ENCODE results near the gene CMSS1. TPM values are rescaled to one million over a fixed set of nuclear protein-coding genes. Genes with fewer than 3 reads are reported as not detected.

CMSS1 gene
- total and polyA plus RNA-seq, 2 of the 13 experiments (the other 11 are each of a cell fraction or from before 2014, with no cell fraction given), result 6.4 to 48.7 TPM

DNA sequence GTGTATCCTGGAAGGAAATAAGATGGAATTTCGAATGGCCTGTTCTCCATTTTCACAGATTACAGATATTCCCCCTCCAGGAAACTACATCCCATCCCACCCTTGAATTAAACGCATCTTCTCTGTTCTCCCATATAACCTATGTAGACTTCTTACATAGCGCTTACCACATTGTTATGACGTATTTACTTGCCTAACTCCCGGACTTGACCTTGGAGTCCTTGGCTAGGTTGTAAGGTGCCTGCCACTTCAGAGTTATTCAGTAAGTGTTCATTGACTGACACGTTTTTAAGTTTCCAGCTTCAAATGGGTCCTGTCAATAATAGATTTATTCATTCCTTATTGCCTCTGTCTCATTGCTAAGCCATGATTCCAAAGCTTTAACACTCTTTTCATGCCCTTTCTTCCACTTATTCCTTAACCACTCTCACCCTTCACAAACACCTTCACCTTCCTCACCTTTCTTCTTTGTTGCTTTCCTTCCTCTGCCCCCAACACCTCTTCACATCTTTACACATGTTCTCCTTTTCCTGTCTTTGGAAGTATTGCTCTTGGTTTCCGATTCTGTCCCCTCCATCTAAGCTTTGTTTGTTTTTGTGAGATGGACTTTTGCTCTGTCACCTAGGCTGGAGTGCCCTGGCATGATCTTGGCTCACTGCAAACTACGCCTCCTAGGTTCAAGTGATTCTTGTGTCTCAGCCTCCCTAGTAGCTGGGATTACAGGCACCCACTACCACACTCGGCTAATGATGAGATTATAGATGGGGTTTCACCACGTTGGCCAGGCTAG, 138.3 kb downstream of the CMSS1 start:
- Histone ChIP-seq H3K4me2 (ENCODE audit: low read depth, low read length) (peak overlapping the region; percentile 33), H3K9me3 (ENCODE audit: low read length) (no peaks in the 10 kb centered on the region), H3K36me3 (replicated peaks in 1 of 2; ENCODE audit: control insufficient read depth in 1 of 2, insufficient read depth in 2 of 2, low read length in 2 of 2) (no peaks in the 10 kb centered on the region), H3K9ac (ENCODE audit: insufficient read depth, low read depth, low read length) (peak overlapping the region; percentile 32), H3K79me2 (ENCODE audit: insufficient read depth, low read length) (no peaks in the 10 kb centered on the region), H3K4me3 (replicated peaks in 1 of 3; ENCODE audit: insufficient read depth in 1 of 3, low read depth in 2 of 3, low read length in 3 of 3) (no peak overlapping the region; a peak in 1 of 6 replicates), H2AFZ (ENCODE audit: low read length) (no peak overlapping the region), H3K4me1 (ENCODE audit: insufficient read depth, low read length) (peaks cover 70% of the 10 kb centered on the region), H3K27ac (ENCODE audit: extremely low read length, insufficient read depth, low read length) (peak overlapping the region; percentile 63), H3K27me3 (ENCODE audit: control insufficient read depth in 1 of 2, insufficient read depth in 2 of 2, low read length in 2 of 2) (no peaks in the 10 kb centered on the region), H4K20me1 (ENCODE audit: insufficient read depth, low read length) (no peaks in the 10 kb centered on the region)
- 89% methylated on average over 10 of the region's 10 CpGs for WGBS (ENCODE audit: low lambda C conversion rate)
- ATAC-seq, result no peak; the same call in 2 of the 3 replicates
- intact Hi-C loops (cut with micrococcal nuclease; ENCODE audit: unreplicated experiment), result no loop called here
- no TSS peak for BruUV-seq (replicated peaks)
- FAIRE-seq, result no peak
- in situ Hi-C loops (cut with HindIII; ENCODE audit: extremely low pct_ligation_motif_present, low pct_unique_long_range_greater_than_20kb), result no loop called here
- DNase-seq (ENCODE audit: low spot score), result no peak
- ChIA-PET CTCF (ENCODE audit: low intra/inter-chr PET ratio, low total read pairs) (no interaction called here), POLR2A (interaction anchor here (0.6 to 1.6 kb wide), 9 partner anchors 17 to 121 kb away, joined by 3 to 5 read pairs (median 3); no protein-coding TSS in a partner anchor)
- no peak for TF ChIP-seq ETV5 (CRISPR knock-in tag; IDR thresholded peaks at IDR 0.05; ENCODE audit: borderline replicate concordance)
- no peak for TF ChIP-seq ZNF678 (CRISPR knock-in tag; IDR thresholded peaks at IDR 0.05)
- 0 out of 2 replicates have a peak, but pooled peaks have one; percentile 32 for TF ChIP-seq ZNF460 (CRISPR knock-in tag; IDR thresholded peaks at IDR 0.05; ENCODE audit: borderline replicate concordance)
- TF ChIP-seq, protein P1, sequence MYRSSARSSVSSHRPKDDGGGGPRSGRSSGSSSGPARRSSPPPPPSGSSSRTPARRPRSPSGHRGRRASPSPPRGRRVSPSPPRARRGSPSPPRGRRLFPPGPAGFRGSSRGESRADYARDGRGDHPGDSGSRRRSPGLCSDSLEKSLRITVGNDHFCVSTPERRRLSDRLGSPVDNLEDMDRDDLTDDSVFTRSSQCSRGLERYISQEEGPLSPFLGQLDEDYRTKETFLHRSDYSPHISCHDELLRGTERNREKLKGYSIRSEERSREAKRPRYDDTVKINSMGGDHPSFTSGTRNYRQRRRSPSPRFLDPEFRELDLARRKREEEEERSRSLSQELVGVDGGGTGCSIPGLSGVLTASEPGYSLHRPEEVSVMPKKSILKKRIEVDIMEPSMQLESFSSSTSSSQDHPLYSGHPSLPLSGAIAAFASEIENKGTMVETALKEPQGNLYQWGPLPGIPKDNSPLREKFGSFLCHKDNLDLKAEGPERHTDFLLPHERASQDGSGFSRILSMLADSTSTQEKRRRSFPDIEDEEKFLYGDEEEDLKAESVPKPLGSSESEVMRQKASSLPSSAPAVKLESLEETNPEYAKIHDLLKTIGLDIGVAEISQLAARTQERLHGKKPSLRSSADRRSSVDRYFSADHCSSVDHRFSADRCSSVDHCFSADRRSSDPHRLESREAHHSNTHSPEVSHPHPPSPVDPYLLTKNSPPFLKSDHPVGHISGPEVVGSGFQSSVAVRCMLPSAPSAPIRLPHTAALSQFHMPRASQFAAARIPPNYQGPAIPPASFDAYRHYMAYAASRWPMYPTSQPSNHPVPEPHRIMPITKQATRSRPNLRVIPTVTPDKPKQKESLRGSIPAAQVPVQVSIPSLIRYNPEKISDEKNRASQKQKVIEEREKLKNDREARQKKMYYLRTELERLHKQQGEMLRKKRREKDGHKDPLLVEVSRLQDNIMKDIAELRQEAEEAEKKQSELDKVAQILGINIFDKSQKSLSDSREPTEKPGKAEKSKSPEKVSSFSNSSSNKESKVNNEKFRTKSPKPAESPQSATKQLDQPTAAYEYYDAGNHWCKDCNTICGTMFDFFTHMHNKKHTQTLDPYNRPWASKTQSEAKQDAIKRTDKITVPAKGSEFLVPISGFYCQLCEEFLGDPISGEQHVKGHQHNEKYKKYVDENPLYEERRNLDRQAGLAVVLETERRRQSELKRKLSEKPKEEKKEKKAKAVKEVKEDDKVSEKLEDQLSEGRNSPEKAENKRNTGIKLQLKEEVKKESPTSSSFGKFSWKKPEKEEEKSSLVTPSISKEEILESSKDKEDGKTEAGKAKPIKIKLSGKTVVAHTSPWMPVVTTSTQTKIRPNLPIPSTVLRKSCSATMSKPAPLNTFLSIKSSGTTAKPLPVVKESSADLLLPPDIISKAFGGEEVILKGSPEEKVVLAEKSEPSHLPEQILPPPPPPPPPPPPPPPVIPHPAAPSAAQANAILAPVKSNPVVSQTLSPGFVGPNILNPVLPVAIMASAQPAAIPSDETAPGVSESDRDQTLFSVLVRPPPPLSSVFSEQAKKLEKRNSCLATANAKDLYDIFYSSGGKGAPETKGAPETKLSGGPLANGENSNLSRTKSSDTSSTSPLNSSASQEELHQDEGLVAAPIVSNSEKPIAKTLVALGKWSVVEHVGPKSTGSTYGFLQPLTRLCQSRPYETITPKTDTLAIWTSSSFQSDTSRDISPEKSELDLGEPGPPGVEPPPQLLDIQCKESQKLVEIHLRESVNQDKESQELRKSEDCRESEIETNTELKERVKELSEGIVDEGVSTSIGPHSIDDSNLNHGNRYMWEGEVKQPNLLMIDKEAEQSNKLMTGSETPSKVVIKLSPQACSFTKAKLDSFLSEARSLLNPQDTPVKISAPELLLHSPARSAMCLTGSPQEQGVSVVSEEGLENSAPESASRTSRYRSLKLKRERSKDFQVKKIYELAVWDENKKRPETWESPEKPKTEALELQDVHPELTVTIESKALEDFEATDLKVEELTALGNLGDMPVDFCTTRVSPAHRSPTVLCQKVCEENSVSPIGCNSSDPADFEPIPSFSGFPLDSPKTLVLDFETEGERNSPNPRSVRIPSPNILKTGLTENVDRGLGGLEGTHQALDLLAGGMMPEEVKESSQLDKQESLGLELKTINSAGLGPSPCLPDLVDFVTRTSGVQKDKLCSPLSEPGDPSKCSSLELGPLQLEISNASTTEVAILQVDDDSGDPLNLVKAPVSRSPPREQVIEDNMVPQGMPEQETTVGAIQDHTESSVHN (CRISPR knock-in tag; IDR thresholded peaks at IDR 0.05), result no peak
- TF ChIP-seq ARID2 (CRISPR knock-in tag; IDR thresholded peaks at IDR 0.05; ENCODE audit: borderline replicate concordance), result no peak
- TF ChIP-seq, protein P2, sequence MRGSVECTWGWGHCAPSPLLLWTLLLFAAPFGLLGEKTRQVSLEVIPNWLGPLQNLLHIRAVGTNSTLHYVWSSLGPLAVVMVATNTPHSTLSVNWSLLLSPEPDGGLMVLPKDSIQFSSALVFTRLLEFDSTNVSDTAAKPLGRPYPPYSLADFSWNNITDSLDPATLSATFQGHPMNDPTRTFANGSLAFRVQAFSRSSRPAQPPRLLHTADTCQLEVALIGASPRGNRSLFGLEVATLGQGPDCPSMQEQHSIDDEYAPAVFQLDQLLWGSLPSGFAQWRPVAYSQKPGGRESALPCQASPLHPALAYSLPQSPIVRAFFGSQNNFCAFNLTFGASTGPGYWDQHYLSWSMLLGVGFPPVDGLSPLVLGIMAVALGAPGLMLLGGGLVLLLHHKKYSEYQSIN (CRISPR knock-in tag; IDR thresholded peaks at IDR 0.05; ENCODE audit: borderline replicate concordance), result no peak
- no peak for TF ChIP-seq GLI4 (CRISPR knock-in tag; IDR thresholded peaks at IDR 0.05; ENCODE audit: borderline replicate concordance)
- no peak for TF ChIP-seq MTA3 (CRISPR knock-in tag; IDR thresholded peaks at IDR 0.05)
- no peak for TF ChIP-seq ZNF20 (CRISPR knock-in tag; IDR thresholded peaks at IDR 0.05)
- TF ChIP-seq, protein P3, sequence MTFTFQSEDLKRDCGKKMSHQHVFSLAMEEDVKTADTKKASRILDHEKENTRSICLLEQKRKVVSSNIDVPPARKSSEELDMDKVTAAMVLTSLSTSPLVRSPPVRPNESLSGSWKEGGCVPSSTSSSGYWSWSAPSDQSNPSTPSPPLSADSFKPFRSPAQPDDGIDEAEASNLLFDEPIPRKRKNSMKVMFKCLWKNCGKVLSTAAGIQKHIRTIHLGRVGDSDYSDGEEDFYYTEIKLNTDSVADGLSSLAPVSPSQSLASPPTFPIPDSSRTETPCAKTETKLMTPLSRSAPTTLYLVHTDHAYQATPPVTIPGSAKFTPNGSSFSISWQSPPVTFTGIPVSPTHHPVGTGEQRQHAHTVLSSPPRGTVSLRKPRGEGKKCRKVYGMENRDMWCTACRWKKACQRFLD (CRISPR knock-in tag; IDR thresholded peaks at IDR 0.05; ENCODE audit: borderline replicate concordance), result no peak

Measured in HepG2 (cell line).